Naive thymus-derived CD4-positive, alpha-beta T cell (primary cell): ENCODE measurements around the gene RHOC. TPM values are rescaled to one million over a fixed set of nuclear protein-coding genes. Genes with fewer than 3 reads are reported as not detected.
"Not testable (repeated sequence)": the region's sequence is repeated elsewhere in the genome, so short reads cannot be mapped to it uniquely, and the experiment has no call there.

Experiments
- ATAC-seq: fragments of 150-1000 bp; cut with Tn5 transposase; 2 replicates; pipeline ENCODE4 v1.10.0; 2021; ENCODE audit warnings: mild to moderate bottlenecking, moderate library complexity
- CTCF ChIA-PET: fragments of 350-600 bp; sonication (Branson Sonifier 250); formaldehyde crosslinking; loops from one replicate; lab custom pipeline; 2021; ENCODE audit warnings: antibody characterized with exemption; lab: Charles Lee
- POLR2A ChIA-PET: fragments of 350-600 bp; sonication (Branson Sonifier 250); formaldehyde crosslinking; loops from one replicate; lab custom pipeline; 2021; ENCODE audit warnings: antibody characterized with exemption, inconsistent platforms; lab: Charles Lee
- DNase-seq, 9 donors: peaks; one replicate each; pipeline versions ENCODE4 v3.0.0 to v3.0.0-alpha.2; 2020 to 2022; ENCODE audit warnings: mixed read lengths in 1 of 9
- H3K27ac ChIP-seq: one replicate; pipeline ENCODE4 v1.7.0; 2013; ENCODE audit warnings: mild to moderate bottlenecking, low read depth, low read length, moderate library complexity
- H3K27me3 ChIP-seq, 2 donors: one replicate each; pipeline ENCODE4 v1.7.0; 2013; ENCODE audit warnings: low read length in 2 of 2, mild to moderate bottlenecking in 2 of 2, moderate library complexity in 2 of 2; ENCODE audit not compliant: control insufficient read depth in 2 of 2, insufficient read depth in 2 of 2
- H3K36me3 ChIP-seq, 3 experiments: 1 replicate in 2 of 3; 2 replicates in 1 of 3; pipeline ENCODE4 v1.7.0; 2013; ENCODE audit warnings: low read length in 3 of 3, mild to moderate bottlenecking in 3 of 3, moderate library complexity in 1 of 3; ENCODE audit not compliant: insufficient read depth in 3 of 3, control insufficient read depth in 2 of 3
- H3K4me1 ChIP-seq, 2 donors: one replicate each; pipeline ENCODE4 v1.7.0; 2013; ENCODE audit warnings: low read length in 2 of 2, mild to moderate bottlenecking in 2 of 2, moderate library complexity in 1 of 2; ENCODE audit not compliant: control insufficient read depth in 2 of 2, insufficient read depth in 2 of 2
- H3K4me3 ChIP-seq: 2 replicates; pipeline ENCODE4 v1.7.0; 2013; ENCODE audit warnings: mild to moderate bottlenecking, low read length
- H3K9me3 ChIP-seq, 3 experiments: 1 replicate in 2 of 3; 2 replicates in 1 of 3; pipeline ENCODE4 v1.7.0; 2013; ENCODE audit warnings: low read length in 3 of 3; ENCODE audit not compliant: control insufficient read depth in 2 of 3
- H3K27ac Mint-ChIP-seq, 9 donors: one replicate each; pipeline ENCODE4 v1.8.0; 2020 to 2022; ENCODE audit warnings: mixed read lengths in 9 of 9, mild to moderate bottlenecking in 8 of 9, moderate library complexity in 5 of 9, inconsistent platforms in 2 of 9
- H3K27me3 Mint-ChIP-seq, 5 donors: one replicate each; pipeline ENCODE4 v1.8.0; 2021 to 2022; ENCODE audit warnings: mixed read lengths in 5 of 5, mild to moderate bottlenecking in 1 of 5
- H3K36me3 Mint-ChIP-seq, 5 donors: one replicate each; pipeline ENCODE4 v1.8.0; 2020 to 2022; ENCODE audit warnings: mixed read lengths in 5 of 5, mild to moderate bottlenecking in 3 of 5, inconsistent platforms in 1 of 5
- H3K4me1 Mint-ChIP-seq, 7 donors: one replicate each; pipeline ENCODE4 v1.8.0; 2020 to 2022; ENCODE audit warnings: mixed read lengths in 7 of 7, mild to moderate bottlenecking in 3 of 7, inconsistent platforms in 1 of 7
- H3K4me3 Mint-ChIP-seq, 10 donors: one replicate each; pipeline ENCODE4 v1.8.0; 2020 to 2022; ENCODE audit warnings: mild to moderate bottlenecking in 10 of 10, mixed read lengths in 10 of 10, moderate library complexity in 6 of 10, inconsistent platforms in 2 of 10
- H3K9me3 Mint-ChIP-seq, 11 donors: one replicate each; pipeline ENCODE4 v1.8.0; 2020 to 2022; ENCODE audit warnings: mixed read lengths in 11 of 11, mild to moderate bottlenecking in 4 of 11, inconsistent platforms in 1 of 11, moderate library complexity in 1 of 11
- intact Hi-C, 2 donors: fragments of 100-400 bp; cut with micrococcal nuclease; formaldehyde crosslinking; loops; one replicate each; pipeline ENCODE4 v1.15.1; 2023
- polyA plus RNA-seq, 2 donors: library from polyadenylated mRNA; unstranded; fragments of 300-500 nt; fragmentation: Illumina TruSeq; gene quantifications; one replicate each; pipeline ENCODE4 v1.2.3, GENCODE V29; 2021
- total RNA-seq, 6 experiments: library from RNA in 5 of 6; stranded (reverse) in 5 of 6; gene quantifications; 1 replicate in 5 of 6; 2 replicates in 1 of 6; pipeline ENCODE4 v1.2.3 and lab custom pipeline; 2021 to 2026

Gene RHOC
- total and polyA plus RNA-seq, 7 experiments from 2014 or later: 0.57 to 89.1 (median 4.2) TPM

GRCh38 chr1:112737573-112737972 lies 30.6 kb upstream of the RHOC start:
- Mint-ChIP-seq H3K9me3 (peaks cover 0 to 11% (median 4%) of the 10 kb centered on the region in 11 donors), H3K27me3 (peaks cover 43 to 59% (median 50%) of the 10 kb centered on the region in 5 donors), H3K27ac (no peak overlapping the region), H3K4me1 (no peaks in the 10 kb centered on the region), H3K36me3 (peaks cover 0 to 5% (median 0%) of the 10 kb centered on the region in 5 donors), H3K4me3 (no peak overlapping the region)
- ChIA-PET CTCF (no interaction called here), POLR2A (no interaction called here)
- Histone ChIP-seq H3K27me3 (no peaks in the 10 kb centered on the region), H3K4me1 (no peaks in the 10 kb centered on the region), H3K27ac (no peak overlapping the region), H3K36me3 (no peaks in the 10 kb centered on the region), H3K9me3 (no peaks in the 10 kb centered on the region), H3K4me3 (no peak overlapping the region)
- no peak for DNase-seq
- no peak for ATAC-seq
- intact Hi-C loops: no loop called here

DNA sequence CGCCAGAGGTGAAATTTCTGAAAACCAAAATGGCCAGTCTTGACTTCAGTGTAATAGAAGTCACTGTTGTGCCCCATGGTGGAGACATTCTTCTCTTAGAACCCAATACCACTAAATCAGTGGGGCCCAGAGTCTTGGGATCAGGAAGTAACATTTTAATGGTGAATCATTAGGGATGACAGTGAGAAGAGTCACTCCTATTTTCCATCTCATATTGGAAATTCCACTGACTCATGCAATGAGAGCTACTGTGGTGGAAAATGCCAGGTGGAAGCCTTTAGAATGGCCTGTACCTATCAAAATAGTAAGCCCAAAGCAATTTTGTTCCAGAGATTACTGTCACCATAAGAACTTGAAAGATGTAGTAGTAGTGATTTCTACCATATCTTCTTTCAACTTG lies 28.8 kb upstream of the RHOC start:
- Histone ChIP-seq H3K27ac (no peak overlapping the region), H3K36me3 (no peaks in the 10 kb centered on the region), H3K4me3 (no peak overlapping the region), H3K4me1 (no peaks in the 10 kb centered on the region), H3K27me3 (no peaks in the 10 kb centered on the region), H3K9me3 (no peaks in the 10 kb centered on the region)
- Mint-ChIP-seq H3K36me3 (peaks cover 0 to 5% (median 0%) of the 10 kb centered on the region in 5 donors), H3K4me3 (no peak overlapping the region), H3K9me3 (peaks cover 0 to 11% (median 4%) of the 10 kb centered on the region in 11 donors), H3K4me1 (no peaks in the 10 kb centered on the region), H3K27ac (no peak overlapping the region), H3K27me3 (peaks cover 27 to 41% (median 32%) of the 10 kb centered on the region in 5 donors)
- intact Hi-C loops: no loop called here
- CTCF ChIA-PET: no interaction called here
- ATAC-seq (no peak), DNase-seq (no peak)
- POLR2A ChIA-PET: no interaction called here

DNA sequence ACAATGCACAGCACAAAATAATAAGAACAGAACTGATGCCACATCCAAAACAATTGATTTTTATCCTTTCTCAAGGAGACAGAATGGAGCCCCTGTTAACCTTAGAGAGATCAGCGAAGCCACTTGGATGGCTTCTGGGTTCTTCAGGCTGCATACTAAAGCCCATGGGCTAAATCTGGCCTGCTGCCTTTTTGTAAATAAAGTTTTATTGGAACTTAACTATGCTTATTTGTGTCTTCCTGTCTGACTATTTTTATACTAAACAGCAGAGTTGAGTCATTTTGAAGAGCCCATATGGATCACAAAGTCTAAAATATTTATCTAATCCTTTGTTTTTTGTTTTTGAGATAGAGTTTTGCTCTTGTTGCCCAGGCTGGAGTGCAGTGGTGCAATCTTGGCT lies 24.5 kb upstream of the RHOC start:
- ChIA-PET CTCF (no interaction called here), POLR2A (no interaction called here)
- Mint-ChIP-seq H3K9me3 (no peaks in the 10 kb centered on the region), H3K4me3 (no peak overlapping the region), H3K36me3 (no peaks in the 10 kb centered on the region), H3K27me3 (peaks cover 0 to 9% (median 7%) of the 10 kb centered on the region in 5 donors), H3K4me1 (no peaks in the 10 kb centered on the region), H3K27ac (peak overlapping the region in 1 of 9 donors; percentile 11)
- Histone ChIP-seq H3K27me3 (no peaks in the 10 kb centered on the region), H3K4me1 (no peaks in the 10 kb centered on the region), H3K4me3 (no peak overlapping the region), H3K27ac (no peak overlapping the region), H3K36me3 (no peaks in the 10 kb centered on the region), H3K9me3 (no peaks in the 10 kb centered on the region)
- no peak for ATAC-seq
- intact Hi-C loops: no loop called here
- no peak for DNase-seq

DNA sequence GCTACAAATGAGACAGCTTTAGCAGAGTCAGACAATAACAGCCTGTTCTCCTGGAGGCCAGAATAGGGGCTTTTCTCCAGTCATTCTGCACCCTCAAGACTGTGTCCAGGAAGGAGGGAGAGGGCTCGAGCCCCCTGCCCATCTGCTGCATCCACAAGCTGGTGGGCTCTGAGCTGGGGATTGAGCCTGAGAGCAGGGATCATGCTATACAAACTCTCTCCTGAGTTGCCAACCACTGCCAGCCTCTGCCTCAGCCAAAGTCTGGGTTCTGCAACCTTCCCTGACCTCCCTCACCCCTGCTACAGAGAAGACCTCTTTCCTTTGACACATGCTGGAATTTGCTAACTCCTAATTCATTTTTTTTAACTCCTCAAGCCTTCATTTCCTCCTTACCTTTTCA lies 23.0 kb upstream of the RHOC start:
- ATAC-seq (no peak), DNase-seq (no peak)
- H3K9me3 Mint-ChIP-seq: no peaks in the 10 kb centered on the region
- H3K36me3 Mint-ChIP-seq: no peaks in the 10 kb centered on the region
- H3K4me3 ChIP-seq: no peak overlapping the region
- POLR2A ChIA-PET: interaction anchor here (0.7 kb wide), 1 partner anchor 319 kb away, joined by 5 read pairs; no protein-coding TSS in a partner anchor
- no peak overlapping the region for H3K27ac ChIP-seq
- CTCF ChIA-PET: interaction anchor here (0.5 to 1.1 kb wide), 2 partner anchors 21 to 343 kb away, joined by 3 to 4 read pairs; partner anchors contain the start of gene LRIG2
- H3K36me3 ChIP-seq: no peaks in the 10 kb centered on the region
- H3K4me1 Mint-ChIP-seq: no peaks in the 10 kb centered on the region
- no peaks in the 10 kb centered on the region for H3K9me3 ChIP-seq
- H3K4me3 Mint-ChIP-seq: no peak overlapping the region
- no peaks in the 10 kb centered on the region for H3K4me1 ChIP-seq
- intact Hi-C loops: no loop called here
- H3K27me3 Mint-ChIP-seq: peaks cover 0 to 9% (median 7%) of the 10 kb centered on the region in 5 donors
- no peaks in the 10 kb centered on the region for H3K27me3 ChIP-seq
- H3K27ac Mint-ChIP-seq: peak overlapping the region in 1 of 9 donors; percentile 43

- H3K27me3 Mint-ChIP-seq, H3K4me3 Mint-ChIP-seq, H3K9me3 Mint-ChIP-seq, POLR2A ChIA-PET, H3K4me1 ChIP-seq, H3K36me3 Mint-ChIP-seq, H3K4me3 ChIP-seq, ATAC-seq, H3K27ac ChIP-seq, DNase-seq, H3K4me1 Mint-ChIP-seq, CTCF ChIA-PET, H3K36me3 ChIP-seq, H3K27ac Mint-ChIP-seq, H3K27me3 ChIP-seq, H3K9me3 ChIP-seq, intact Hi-C loops: not testable (repeated sequence)
Measured at GRCh38 chr1:112729011-112729410, 22.1 kb upstream of the RHOC start.

DNA sequence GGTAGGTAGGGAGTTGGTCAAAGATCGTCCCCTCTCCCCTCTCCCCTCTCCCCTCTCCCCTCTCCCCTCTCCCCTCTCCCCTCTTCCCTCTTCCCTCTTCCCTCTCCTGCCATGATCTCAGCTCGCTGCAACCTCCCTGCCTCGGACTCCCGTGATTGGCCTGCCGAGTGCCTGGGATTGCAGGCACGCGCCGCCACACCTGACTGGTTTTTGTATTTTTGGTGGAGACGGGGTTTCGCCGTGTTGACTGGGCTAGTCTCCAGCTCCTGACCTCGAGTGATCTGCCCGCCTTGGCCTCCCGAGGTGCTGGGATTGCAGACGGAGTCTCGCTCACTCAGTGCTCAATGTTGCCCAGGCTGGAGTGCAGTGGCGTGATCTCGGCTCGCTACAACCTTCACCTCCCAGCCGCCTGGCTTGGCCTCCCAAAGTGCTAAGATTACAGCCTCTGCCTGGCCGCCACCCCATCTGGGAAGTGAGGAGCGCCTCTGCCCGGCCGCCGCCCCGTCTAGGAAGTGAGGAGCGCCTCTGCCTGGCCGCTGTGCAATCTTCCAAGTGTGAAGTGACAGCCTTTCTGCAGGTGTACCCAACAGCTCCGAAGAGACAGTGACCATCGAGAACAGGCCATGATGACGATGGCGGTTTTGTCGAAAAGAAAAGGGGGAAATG lies 21.5 kb upstream of the RHOC start:
- H3K36me3 ChIP-seq, intact Hi-C loops, H3K4me3 Mint-ChIP-seq, DNase-seq, H3K4me1 Mint-ChIP-seq, H3K27ac Mint-ChIP-seq, POLR2A ChIA-PET, H3K4me1 ChIP-seq, H3K9me3 ChIP-seq, H3K36me3 Mint-ChIP-seq, H3K4me3 ChIP-seq, H3K27ac ChIP-seq, H3K9me3 Mint-ChIP-seq, CTCF ChIA-PET, H3K27me3 Mint-ChIP-seq, ATAC-seq, H3K27me3 ChIP-seq: not testable (repeated sequence)

DNA sequence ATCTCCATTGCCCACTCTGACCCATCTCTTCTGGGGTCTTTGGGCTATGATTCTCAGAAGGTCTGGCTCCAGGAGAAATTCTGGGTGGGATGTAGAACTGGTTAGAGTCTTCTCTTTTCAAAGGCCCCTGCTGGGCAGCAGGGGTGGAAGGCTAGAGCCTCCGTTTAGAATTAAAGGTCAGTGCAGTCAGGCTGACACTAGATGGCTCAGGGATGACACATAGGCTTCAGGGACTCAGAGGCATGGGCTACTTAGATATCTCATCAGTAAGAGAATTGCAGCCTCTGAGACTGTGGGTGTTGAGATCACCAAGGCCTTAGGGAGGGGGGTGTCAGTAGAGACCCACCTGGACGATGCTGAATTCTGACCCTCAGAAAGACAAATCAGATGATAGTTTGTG lies 20.8 kb upstream of the RHOC start:
- H3K4me3 Mint-ChIP-seq: no peak overlapping the region
- Histone ChIP-seq H3K4me3 (no peak overlapping the region), H3K9me3 (no peaks in the 10 kb centered on the region), H3K27ac (no peak overlapping the region), H3K36me3 (no peaks in the 10 kb centered on the region), H3K27me3 (no peaks in the 10 kb centered on the region), H3K4me1 (no peaks in the 10 kb centered on the region)
- POLR2A ChIA-PET: no interaction called here
- no peak overlapping the region for H3K27ac Mint-ChIP-seq
- no peaks in the 10 kb centered on the region for H3K36me3 Mint-ChIP-seq
- CTCF ChIA-PET: no interaction called here
- H3K9me3 Mint-ChIP-seq: no peaks in the 10 kb centered on the region
- H3K4me1 Mint-ChIP-seq: peaks cover 3 to 9% (median 7%) of the 10 kb centered on the region in 7 donors
- intact Hi-C loops: no loop called here
- ATAC-seq (no peak), DNase-seq (no peak)
- H3K27me3 Mint-ChIP-seq: peaks cover 0 to 9% (median 1%) of the 10 kb centered on the region in 5 donors
